Stomach smooth muscle (tissue), 2 donors: ENCODE results near the gene MPPED1.

ENCODE experiments used
- H3K27ac ChIP-seq: one replicate; pipeline ENCODE4 v1.7.0; 2013; ENCODE audit warnings: mild to moderate bottlenecking, low read length, inconsistent platforms
- H3K27me3 ChIP-seq, 2 donors: one replicate each; pipeline ENCODE4 v1.7.0; 2013; ENCODE audit warnings: low read length in 2 of 2; ENCODE audit not compliant: insufficient read depth in 2 of 2, control insufficient read depth in 1 of 2
- H3K36me3 ChIP-seq, 2 donors: one replicate each; pipeline ENCODE4 v1.7.0; 2013; ENCODE audit warnings: low read length in 2 of 2; ENCODE audit not compliant: control insufficient read depth in 2 of 2, insufficient read depth in 2 of 2
- H3K4me1 ChIP-seq: one replicate; pipeline ENCODE4 v1.7.0; 2013; ENCODE audit warnings: low read length; ENCODE audit not compliant: control insufficient read depth, insufficient read depth
- H3K4me3 ChIP-seq, 2 donors: one replicate each; pipeline ENCODE4 v1.7.0; 2013; ENCODE audit warnings: low read length in 2 of 2
- H3K9ac ChIP-seq, 2 donors: one replicate each; pipeline ENCODE4 v1.7.0; 2013; ENCODE audit warnings: low read length in 2 of 2, mild to moderate bottlenecking in 1 of 2
- H3K9me3 ChIP-seq, 2 donors: one replicate each; pipeline ENCODE4 v1.7.0; 2013; ENCODE audit warnings: low read length in 2 of 2; ENCODE audit not compliant: control insufficient read depth in 2 of 2
- donor health status: healthy.
- donor health status: Pancreatic carcinoma.

Gene MPPED1

DNA sequence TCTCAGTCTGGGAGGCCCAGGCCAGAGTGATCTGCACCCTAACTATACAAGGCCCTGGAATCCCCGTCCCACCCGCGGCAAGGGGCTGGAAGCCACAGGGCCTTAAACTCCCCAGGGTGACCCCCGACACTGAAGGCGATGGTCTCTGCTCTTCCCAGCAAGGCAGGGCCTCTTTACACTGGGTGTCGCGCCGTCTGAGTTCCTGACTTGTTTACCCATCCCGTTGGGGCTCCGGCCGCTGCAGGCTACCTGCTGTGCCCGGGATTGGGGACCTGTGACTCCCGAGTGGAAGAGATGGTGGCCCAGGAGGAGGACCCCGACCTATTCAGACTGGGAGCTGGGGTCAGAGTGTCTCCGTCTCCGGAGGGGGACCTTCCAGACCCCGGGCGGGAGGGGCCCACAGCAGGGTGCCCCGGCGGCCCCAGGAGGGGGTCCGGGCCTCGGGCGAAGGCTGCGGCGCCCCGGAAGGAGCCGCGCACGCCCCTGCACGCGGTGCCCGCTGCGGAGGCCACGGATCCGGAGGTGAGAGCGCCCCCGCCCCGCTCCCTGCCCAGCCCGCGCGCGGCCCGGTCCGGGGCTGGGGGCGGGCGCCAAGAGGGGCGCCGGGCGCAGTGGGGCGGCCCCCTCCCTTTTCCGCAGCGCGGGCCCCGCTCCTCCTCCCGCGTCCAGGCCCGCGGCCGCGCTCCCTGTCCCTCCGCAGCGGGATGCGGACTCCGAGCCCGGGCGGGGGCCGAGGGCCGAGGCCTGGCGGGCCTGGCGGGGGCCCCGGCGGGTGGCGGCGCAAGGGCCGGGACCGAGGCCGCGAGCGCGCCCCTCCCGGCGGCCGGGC lies 560 bp upstream of the MPPED1 start:
- Histone ChIP-seq H3K27ac (no peak overlapping the region), H3K4me1 (peaks cover 4% of the 10 kb centered on the region), H3K9ac (no peak overlapping the region), H3K27me3 (peaks cover 48 to 50% of the 10 kb centered on the region in 2 donors), H3K9me3 (no peaks in the 10 kb centered on the region), H3K4me3 (no peak overlapping the region), H3K36me3 (no peaks in the 10 kb centered on the region)

DNA sequence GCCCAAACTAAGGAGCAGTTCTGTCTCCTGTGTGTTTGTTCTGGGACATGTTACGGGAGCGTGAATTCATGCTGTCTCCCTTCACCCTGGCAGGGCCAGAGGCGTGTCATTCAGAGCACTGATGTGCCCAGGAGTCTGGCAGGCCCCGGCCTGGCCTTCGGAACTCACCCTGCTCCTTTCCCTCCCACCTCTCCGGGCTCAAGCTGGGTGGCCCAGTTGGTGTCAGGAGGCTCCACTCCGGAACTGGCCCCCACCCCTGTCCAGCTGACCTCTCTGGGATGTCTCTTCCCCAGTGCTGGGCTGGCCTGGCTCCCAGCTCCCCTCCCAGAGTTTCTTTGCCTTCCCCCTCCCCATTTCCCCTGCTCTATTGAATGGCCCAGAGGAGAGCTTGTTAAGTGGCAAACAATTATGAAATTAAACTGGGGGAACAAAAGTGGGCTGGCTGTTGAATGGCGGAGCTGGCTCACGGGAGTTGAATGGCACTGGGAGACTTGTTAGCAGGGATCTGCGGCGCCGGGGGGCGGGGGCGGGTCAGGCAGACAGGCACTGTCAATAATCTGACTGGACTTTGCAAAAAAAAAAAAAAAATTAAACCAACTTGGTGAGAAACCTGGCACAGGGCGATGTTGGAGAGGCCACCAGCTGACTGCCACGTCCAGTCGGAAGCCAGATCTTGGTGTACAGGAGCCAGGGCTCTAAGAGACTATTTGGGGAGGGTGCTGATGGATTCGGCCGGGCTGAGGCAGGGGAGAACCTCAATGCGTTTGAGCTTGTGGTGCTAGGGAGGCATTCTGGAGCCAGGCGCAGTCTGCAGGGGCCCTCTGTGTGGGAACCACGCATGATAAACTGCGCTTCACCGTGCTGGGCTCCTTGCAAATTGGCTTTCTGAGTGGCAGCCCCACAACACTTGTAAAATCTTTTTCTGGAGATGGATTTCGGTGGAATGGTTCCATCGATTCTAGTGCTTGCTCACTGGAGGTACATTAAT lies 1.3 kb downstream of the MPPED1 start:
- no peaks in the 10 kb centered on the region for H3K9me3 ChIP-seq
- peaks cover 4% of the 10 kb centered on the region for H3K4me1 ChIP-seq
- H3K9ac ChIP-seq: no peak overlapping the region
- H3K36me3 ChIP-seq: no peaks in the 10 kb centered on the region
- H3K4me3 ChIP-seq: no peak overlapping the region
- no peak overlapping the region for H3K27ac ChIP-seq
- peaks cover 50 to 59% of the 10 kb centered on the region in 2 donors for H3K27me3 ChIP-seq

DNA sequence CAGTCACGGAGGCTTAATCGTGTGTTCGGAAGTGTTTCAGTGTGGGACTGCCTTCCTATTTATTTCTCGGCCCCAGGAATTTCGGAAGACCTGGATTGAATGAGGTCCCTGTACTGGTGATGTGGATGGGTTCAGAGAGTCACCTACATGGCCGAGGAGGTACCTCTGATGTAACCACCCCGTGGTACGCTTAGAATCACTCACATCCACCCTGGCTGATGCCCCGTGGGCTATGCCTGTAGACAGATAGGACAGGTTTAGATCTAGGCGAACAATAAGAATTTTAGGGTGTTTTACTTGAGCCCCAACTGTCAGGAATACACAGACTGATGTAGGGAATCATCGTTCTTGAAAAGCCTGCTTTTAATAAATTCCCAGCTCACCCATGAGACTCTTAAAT lies 2.0 kb downstream of the MPPED1 start:
- H3K4me3 ChIP-seq: no peak overlapping the region
- H3K27me3 ChIP-seq: peaks cover 51 to 61% of the 10 kb centered on the region in 2 donors

DNA sequence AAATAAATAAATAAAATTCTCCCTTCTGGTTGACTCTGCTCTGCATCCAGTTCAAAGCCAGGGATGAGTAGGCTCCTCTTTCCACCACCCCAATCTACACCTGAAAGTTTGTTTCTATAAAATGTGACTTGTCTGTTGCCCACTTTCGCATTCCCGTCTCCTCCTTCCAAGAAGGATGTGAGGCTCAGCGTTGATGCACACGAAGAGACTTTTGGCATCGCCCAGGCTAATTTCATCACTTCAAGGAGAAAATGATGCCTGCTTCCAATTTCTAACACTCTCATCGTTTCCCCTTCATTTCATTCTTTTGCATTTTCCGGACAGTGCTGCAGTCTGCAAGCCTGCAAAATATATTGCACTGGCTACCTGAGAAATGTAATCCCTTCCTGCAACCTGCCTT lies 3.9 kb downstream of the MPPED1 start:
- Histone ChIP-seq H3K27me3 (peaks cover 38 to 52% of the 10 kb centered on the region in 2 donors), H3K4me3 (no peak overlapping the region), H3K9me3 (no peaks in the 10 kb centered on the region), H3K27ac (no peak overlapping the region), H3K9ac (no peak overlapping the region), H3K4me1 (peaks cover 4% of the 10 kb centered on the region), H3K36me3 (no peaks in the 10 kb centered on the region)

More for the DNA sequence above, 2.0 kb downstream of the MPPED1 start:
- no peak overlapping the region for H3K9ac ChIP-seq
- no peaks in the 10 kb centered on the region for H3K36me3 ChIP-seq
- no peaks in the 10 kb centered on the region for H3K9me3 ChIP-seq
- H3K4me1 ChIP-seq: peaks cover 4% of the 10 kb centered on the region
- H3K27ac ChIP-seq: no peak overlapping the region

DNA sequence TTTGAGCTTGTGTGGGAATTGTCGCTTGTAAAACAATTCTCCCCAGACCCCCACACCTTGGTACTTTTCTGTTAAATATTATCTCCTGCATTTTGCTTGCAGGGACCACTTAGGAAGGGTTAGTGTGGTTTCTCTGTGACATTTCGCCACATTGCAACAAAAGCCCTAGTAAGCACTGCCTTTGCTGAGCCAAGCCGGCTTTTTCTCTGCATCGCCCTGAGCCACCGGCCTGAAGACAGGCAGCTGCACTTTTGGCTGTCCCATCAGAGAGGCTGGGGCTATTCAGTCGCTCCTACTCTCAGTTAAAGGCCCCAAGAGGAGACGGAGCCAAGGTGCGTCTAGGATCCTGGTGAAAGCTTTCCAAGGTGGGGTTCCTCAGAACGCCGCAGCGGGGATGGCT lies 5.7 kb downstream of the MPPED1 start:
- Histone ChIP-seq H3K4me3 (no peak overlapping the region), H3K4me1 (no peaks in the 10 kb centered on the region), H3K27me3 (peaks cover 36 to 50% of the 10 kb centered on the region in 2 donors), H3K27ac (no peak overlapping the region), H3K9ac (no peak overlapping the region), H3K9me3 (no peaks in the 10 kb centered on the region), H3K36me3 (no peaks in the 10 kb centered on the region)

DNA sequence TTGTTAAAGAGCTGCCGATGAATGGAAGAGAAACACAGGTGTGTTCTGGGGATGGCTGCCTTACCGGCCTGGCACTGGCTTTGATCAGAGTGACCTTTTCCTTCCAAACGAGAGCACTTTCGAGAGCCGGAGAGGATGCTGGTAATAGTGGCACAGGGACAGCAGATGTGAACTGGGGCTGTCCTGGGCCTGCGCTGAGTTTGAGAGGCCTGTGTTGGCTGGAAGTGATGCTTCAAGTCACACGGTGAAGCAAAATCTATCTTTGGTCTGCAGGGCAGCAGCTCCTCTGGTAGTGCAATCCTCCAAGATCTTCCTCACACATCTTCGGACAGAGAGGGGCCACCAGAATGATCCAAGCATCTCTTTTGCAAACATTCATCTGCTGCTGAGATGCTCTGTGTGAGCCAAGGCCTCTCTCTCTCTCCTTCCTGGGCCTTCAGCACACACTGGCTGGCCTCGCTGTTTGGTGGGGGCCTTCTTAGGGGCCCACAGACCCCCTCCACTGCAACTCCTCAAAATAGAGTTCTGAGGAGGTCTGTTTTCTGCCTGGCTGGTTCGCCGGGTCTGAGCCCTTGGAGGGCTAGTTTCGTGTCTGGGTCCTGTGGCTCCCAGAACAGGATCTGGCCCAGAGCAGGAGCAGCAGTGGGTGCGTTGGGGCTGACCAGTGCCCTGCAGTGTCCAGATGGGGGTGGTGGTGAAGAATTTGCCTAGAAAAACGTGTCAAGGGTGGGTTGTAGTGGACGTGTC lies 6.4 kb downstream of the MPPED1 start:
- Histone ChIP-seq H3K36me3 (no peaks in the 10 kb centered on the region), H3K27ac (no peak overlapping the region), H3K9me3 (no peaks in the 10 kb centered on the region), H3K27me3 (peaks cover 34 to 43% of the 10 kb centered on the region in 2 donors), H3K9ac (no peak overlapping the region), H3K4me1 (no peaks in the 10 kb centered on the region), H3K4me3 (no peak overlapping the region)

DNA sequence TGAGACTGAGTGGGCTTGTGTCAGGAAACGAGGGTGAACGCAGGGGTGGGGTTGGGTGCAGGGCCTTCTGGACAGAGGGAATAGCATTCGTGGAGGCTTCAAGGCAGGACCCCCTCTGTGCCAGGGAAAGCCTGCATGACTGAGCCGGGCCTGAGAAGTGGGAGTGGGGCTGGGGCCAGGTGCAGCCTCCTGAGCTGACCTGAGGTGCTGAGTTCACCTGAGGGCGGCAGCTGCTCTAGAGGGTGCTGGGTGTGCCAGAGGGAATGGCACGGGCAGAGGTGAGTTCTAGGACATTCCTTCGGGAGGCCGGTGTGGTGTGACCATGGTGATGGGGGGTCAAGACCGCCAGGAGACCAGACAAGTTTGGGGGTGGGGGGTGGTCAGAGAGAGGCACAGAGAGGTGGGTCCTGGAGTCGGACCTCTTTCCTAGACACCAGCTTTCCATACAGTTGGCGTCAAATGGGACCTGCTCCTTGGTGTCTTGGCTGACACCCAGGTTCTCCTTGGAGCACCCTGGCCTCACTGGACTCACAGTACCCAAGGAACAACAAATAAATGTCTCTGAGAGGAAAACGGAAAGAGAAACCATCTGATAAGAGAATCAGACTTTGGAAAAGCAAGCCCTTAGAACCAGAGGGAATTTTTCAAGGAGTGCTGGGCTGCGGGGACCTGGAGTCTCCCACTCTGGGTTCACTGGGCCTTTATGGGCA lies 7.7 kb downstream of the MPPED1 start:
- Histone ChIP-seq H3K36me3 (no peaks in the 10 kb centered on the region), H3K4me1 (no peaks in the 10 kb centered on the region), H3K4me3 (no peak overlapping the region), H3K27ac (no peak overlapping the region), H3K27me3 (peaks cover 23 to 30% of the 10 kb centered on the region in 2 donors), H3K9me3 (no peaks in the 10 kb centered on the region), H3K9ac (no peak overlapping the region)

DNA sequence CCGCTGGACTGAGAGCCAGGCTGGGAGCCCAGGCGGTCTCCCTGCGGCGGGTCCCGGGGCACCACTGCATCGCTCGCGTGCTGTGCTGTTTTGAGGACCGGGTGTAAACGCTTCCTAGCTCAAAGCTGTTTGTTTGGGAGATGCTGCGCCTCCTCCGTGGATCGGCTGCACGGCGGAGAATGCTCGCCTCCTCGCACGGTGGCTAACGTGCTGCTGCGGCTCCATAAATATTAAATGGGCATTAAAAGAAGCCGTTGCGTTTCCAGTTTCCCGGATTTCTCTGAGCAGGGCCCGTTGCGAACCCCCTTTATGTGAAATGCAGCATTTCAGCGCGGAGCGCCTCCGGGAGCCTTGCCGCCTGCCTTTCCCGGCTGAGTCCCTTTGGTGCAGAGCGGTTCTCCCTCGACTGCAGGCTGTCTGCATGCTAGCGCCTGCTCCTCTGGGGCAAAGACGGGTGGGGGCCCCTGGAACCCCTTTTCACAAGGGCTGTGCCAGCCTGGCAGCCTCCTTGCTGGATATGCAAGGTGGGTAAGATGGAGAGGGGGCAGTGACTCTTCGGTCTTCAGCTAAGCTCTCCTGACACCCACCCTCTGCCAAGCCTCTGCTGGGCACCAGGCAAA lies 9.3 kb downstream of the MPPED1 start:
- H3K27ac ChIP-seq: no peak overlapping the region
- H3K4me3 ChIP-seq: no peak overlapping the region
- peaks cover 17 to 24% of the 10 kb centered on the region in 2 donors for H3K27me3 ChIP-seq
- no peak overlapping the region for H3K9ac ChIP-seq
- no peaks in the 10 kb centered on the region for H3K36me3 ChIP-seq
- no peaks in the 10 kb centered on the region for H3K4me1 ChIP-seq
- H3K9me3 ChIP-seq: no peaks in the 10 kb centered on the region

DNA sequence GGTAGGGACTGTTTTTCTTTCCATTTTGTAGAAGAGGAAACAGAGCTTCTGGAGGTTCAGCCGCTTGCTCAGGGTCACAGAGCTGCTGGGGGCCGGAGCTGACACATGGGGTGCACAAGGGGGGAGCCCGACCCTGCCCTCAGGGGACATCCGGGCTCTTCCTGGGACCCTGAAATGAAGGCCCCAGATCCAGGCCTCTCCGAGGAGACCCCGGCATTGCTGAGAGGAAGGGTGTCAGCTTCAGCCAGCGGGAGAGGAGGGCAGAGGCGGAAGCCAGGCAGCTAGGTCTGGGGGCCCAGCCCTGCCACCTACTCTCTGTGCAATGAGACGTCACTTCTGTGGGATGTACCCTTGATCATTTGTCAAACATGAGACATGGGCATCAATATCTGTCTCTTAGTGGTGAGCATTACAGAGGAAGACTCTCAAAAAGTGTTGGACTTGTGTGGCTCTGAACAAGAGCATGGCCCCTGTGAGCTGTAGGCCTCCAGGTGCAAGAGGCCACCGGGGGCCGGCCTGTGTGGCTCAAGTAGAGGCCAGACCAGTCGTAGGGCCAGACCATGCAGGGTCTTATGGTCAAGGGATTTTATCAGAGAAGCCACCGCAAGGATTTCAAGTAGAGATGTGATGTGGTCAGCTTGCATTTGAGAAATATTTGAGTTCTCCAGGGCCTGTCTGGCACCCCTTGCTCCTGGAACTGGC lies 10.3 kb downstream of the MPPED1 start:
- Histone ChIP-seq H3K9ac (no peak overlapping the region), H3K27me3 (peaks cover 19% of the 10 kb centered on the region in 2 donors), H3K9me3 (no peaks in the 10 kb centered on the region), H3K4me1 (no peaks in the 10 kb centered on the region), H3K27ac (no peak overlapping the region), H3K4me3 (no peak overlapping the region), H3K36me3 (no peaks in the 10 kb centered on the region)
